BLaER1 (cell line): ENCODE measurements around the gene CIAO2A.
"Not testable (repeated sequence)": the region's sequence is repeated elsewhere in the genome, so short reads cannot be mapped to it uniquely, and the experiment has no call there.

Experiments used
- H3K27ac ChIP-seq: shearing (Covaris generic); formaldehyde crosslinking; 2 replicates; pipeline ENCODE4 v1.8.1; 2022
- H3K27me3 ChIP-seq: shearing (Covaris generic); formaldehyde crosslinking; 2 replicates; pipeline ENCODE4 v1.8.1; 2022
- H3K36me3 ChIP-seq: shearing (Covaris generic); formaldehyde crosslinking; 2 replicates; pipeline ENCODE4 v1.8.1; 2022
- H3K4me1 ChIP-seq: shearing (Covaris generic); formaldehyde crosslinking; 2 replicates; pipeline ENCODE4 v1.8.1; 2022
- H3K4me2 ChIP-seq: shearing (Covaris generic); formaldehyde crosslinking; 2 replicates; pipeline ENCODE4 v1.8.1; 2022
- H3K4me3 ChIP-seq: shearing (Covaris generic); formaldehyde crosslinking; 2 replicates; pipeline ENCODE4 v1.8.1; 2022
- H3K9ac ChIP-seq: shearing (Covaris generic); formaldehyde crosslinking; 2 replicates; pipeline ENCODE4 v1.8.1; 2022
- H3K9me3 ChIP-seq: shearing (Covaris generic); formaldehyde crosslinking; 2 replicates; pipeline ENCODE4 v1.8.1; 2022
- H4K20me1 ChIP-seq: shearing (Covaris generic); formaldehyde crosslinking; 2 replicates; pipeline ENCODE4 v1.8.1; 2022
- Cebpa-rat ChIP-seq: shearing (Covaris generic); IDR thresholded peaks from 2 replicates; pipeline ENCODE4 v1.8.1; 2022

The CIAO2A gene

DNA sequence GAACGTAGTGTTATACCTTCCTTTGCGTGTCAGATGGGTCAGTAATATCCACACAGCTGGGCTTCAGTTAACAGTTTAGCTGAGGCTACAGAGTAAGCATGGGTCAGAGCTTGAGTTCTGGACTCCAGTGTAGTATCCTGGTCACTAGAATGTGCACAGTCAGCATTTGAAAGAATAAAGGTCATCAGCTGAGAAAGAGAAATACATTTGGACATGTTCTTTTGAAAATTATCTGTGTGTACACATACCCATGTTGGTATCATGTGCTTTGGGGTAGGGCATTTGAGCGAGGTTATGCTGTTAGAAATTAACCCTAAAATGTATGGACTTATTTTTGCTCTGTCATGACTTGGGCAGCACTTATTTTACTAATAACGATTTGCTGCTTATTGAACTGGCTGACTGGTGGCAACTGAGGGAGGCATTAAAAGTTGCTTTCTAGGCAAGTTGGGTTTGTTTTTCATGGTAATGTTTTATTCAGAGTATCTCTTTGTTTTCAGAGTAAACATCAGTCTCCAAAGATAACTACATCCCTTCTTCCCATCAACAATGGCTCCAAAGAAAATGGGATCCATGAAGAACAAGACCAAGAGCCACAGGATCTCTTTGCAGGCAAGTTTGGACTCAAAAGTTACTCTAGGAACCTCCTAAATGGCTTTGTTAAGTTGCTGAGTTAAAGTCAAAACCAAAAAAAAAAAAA lies 18.6 kb upstream of the CIAO2A start:
- no peaks in the 10 kb centered on the region for H3K9me3 ChIP-seq
- H3K4me1 ChIP-seq: peaks cover 28% of the 10 kb centered on the region
- peaks cover 59% of the 10 kb centered on the region for H3K36me3 ChIP-seq
- peaks cover 100% of the 10 kb centered on the region for H4K20me1 ChIP-seq
- no peak overlapping the region for H3K27ac ChIP-seq
- no peaks in the 10 kb centered on the region for H3K27me3 ChIP-seq
- TF ChIP-seq Cebpa-rat: no peak
- no peak overlapping the region for H3K4me2 ChIP-seq
- no peak overlapping the region for H3K9ac ChIP-seq
- no peak overlapping the region for H3K4me3 ChIP-seq

GRCh38 chr15:64111679-64112050 lies 18.0 kb upstream of the CIAO2A start:
- H3K4me1 ChIP-seq: peaks cover 28% of the 10 kb centered on the region
- H4K20me1 ChIP-seq: peaks cover 100% of the 10 kb centered on the region
- H3K36me3 ChIP-seq: peaks cover 59% of the 10 kb centered on the region
- TF ChIP-seq Cebpa-rat: no peak
- H3K27me3 ChIP-seq: no peaks in the 10 kb centered on the region
- H3K4me3 ChIP-seq: no peak overlapping the region
- H3K9me3 ChIP-seq: no peaks in the 10 kb centered on the region
- no peak overlapping the region for H3K27ac ChIP-seq
- H3K9ac ChIP-seq: no peak overlapping the region
- no peak overlapping the region for H3K4me2 ChIP-seq

GRCh38 chr15:64110950-64111678 lies 17.5 kb upstream of the CIAO2A start:
- no peak overlapping the region for H3K27ac ChIP-seq
- H3K9me3 ChIP-seq: no peaks in the 10 kb centered on the region
- H3K36me3 ChIP-seq: peaks cover 59% of the 10 kb centered on the region
- peak overlapping the region; percentile 58 for H3K4me2 ChIP-seq
- H3K4me3 ChIP-seq: no peak overlapping the region
- H3K27me3 ChIP-seq: no peaks in the 10 kb centered on the region
- TF ChIP-seq Cebpa-rat: no peak
- H3K4me1 ChIP-seq: peaks cover 28% of the 10 kb centered on the region
- H4K20me1 ChIP-seq: peaks cover 100% of the 10 kb centered on the region
- no peak overlapping the region for H3K9ac ChIP-seq

DNA sequence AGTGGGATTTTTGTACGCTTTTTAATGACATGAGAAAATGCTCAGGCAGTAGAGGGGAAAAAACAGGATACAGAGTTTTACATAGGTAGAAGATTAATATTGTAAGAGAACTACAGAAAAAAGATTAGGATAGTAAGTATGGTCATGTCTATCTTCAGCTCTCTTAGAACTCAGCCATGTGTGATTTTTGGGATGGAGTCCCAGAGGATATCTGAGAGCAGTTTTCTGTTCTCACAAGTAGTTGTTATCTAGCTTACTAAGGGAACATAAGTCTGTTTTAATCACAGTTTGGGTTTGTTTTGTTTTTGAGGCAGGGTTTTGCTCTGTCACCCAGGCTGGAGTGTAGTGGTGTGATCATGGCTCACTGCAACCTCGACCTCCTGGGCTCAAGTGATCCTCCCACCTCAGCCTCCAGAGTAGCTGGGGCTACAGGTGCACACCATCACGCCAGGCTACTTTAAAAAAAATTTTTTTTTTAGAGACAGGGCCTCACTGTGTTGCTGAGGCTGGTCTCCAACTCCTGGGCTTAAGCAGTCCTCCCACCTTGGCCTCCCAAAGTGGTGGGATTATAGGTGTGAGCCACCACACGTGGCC lies 16.6 kb upstream of the CIAO2A start:
- not testable (repeated sequence) for H3K27me3 ChIP-seq, H3K9ac ChIP-seq, H3K4me3 ChIP-seq, H3K27ac ChIP-seq, H3K9me3 ChIP-seq
- Histone ChIP-seq H3K4me1 (peaks cover 28% of the 10 kb centered on the region), H4K20me1 (peaks cover 100% of the 10 kb centered on the region), H3K4me2 (peak overlapping the region; percentile 58), H3K36me3 (peaks cover 50% of the 10 kb centered on the region)

- no peak overlapping the region for H3K4me3 ChIP-seq
- peaks cover 29% of the 10 kb centered on the region for H3K36me3 ChIP-seq
- no peaks in the 10 kb centered on the region for H3K27me3 ChIP-seq
- peaks cover 4% of the 10 kb centered on the region for H3K9me3 ChIP-seq
- peaks cover 100% of the 10 kb centered on the region for H4K20me1 ChIP-seq
- H3K4me1 ChIP-seq: peaks cover 28% of the 10 kb centered on the region
- TF ChIP-seq Cebpa-rat: no peak
- H3K9ac ChIP-seq: no peak overlapping the region
- no peak overlapping the region for H3K27ac ChIP-seq
- no peak overlapping the region for H3K4me2 ChIP-seq
Measured at GRCh38 chr15:64107337-64107736, 13.7 kb upstream of the CIAO2A start.

DNA sequence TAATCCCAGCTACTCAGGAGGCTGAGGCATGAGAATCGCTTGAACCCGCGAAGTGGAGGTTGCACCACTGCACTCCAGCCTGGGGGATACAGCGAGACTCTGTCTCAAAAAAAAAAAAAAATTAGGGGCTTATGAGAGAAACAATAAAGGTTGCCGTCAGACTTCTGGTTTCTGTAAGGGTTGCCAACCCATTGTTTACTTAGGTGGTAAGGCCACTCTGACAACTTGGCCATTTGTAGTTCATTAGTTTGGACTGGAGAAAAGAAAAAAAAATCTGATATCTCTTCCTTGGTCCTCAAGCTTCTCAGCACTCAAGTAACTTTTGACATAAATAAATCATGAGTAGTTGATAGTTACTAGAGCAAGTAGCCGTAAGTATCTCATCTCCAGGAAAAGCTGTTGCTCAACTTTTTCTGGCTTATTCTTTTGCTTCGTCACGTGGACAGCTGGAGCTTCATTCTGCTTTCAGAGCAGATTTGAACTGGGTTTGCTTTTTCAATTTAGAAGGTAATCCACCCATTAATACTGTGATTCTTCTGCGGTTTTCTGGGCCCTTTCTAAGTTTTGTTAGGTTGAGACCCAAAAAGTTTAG lies 11.6 kb upstream of the CIAO2A start:
- Histone ChIP-seq H3K4me3 (no peak overlapping the region), H3K36me3 (peaks cover 33% of the 10 kb centered on the region), H3K4me2 (no peak overlapping the region), H3K27me3 (no peaks in the 10 kb centered on the region), H3K27ac (no peak overlapping the region), H3K4me1 (peaks cover 24% of the 10 kb centered on the region), H3K9me3 (peaks cover 6% of the 10 kb centered on the region), H3K9ac (no peak overlapping the region), H4K20me1 (peaks cover 100% of the 10 kb centered on the region)
- no peak for TF ChIP-seq Cebpa-rat

- Histone ChIP-seq H3K27me3 (no peaks in the 10 kb centered on the region), H3K9me3 (peaks cover 6% of the 10 kb centered on the region), H3K4me1 (peaks cover 35% of the 10 kb centered on the region), H3K4me2 (no peak overlapping the region), H3K27ac (no peak overlapping the region), H3K9ac (no peak overlapping the region), H4K20me1 (peaks cover 100% of the 10 kb centered on the region), H3K36me3 (peaks cover 37% of the 10 kb centered on the region), H3K4me3 (no peak overlapping the region)
- no peak for TF ChIP-seq Cebpa-rat
Measured at GRCh38 chr15:64102497-64102896, 8.9 kb upstream of the CIAO2A start.

GRCh38 chr15:64100958-64101357 lies 7.3 kb upstream of the CIAO2A start:
- peaks cover 6% of the 10 kb centered on the region for H3K9me3 ChIP-seq
- H3K4me1 ChIP-seq: peaks cover 44% of the 10 kb centered on the region
- peaks cover 23% of the 10 kb centered on the region for H3K36me3 ChIP-seq
- no peak overlapping the region for H3K9ac ChIP-seq
- H4K20me1 ChIP-seq: peaks cover 100% of the 10 kb centered on the region
- no peak overlapping the region for H3K4me3 ChIP-seq
- H3K27ac ChIP-seq: no peak overlapping the region
- no peak for TF ChIP-seq Cebpa-rat
- no peak overlapping the region for H3K4me2 ChIP-seq
- H3K27me3 ChIP-seq: no peaks in the 10 kb centered on the region

- no peak overlapping the region for H3K4me2 ChIP-seq
- H4K20me1 ChIP-seq: peaks cover 85% of the 10 kb centered on the region
Measured at GRCh38 chr15:64099379-64099778, 5.7 kb upstream of the CIAO2A start.

More at GRCh38 chr15:64099379-64099778, 5.7 kb upstream of the CIAO2A start:
- H3K9me3 ChIP-seq: peaks cover 6% of the 10 kb centered on the region
- no peak overlapping the region for H3K9ac ChIP-seq
- H3K36me3 ChIP-seq: peaks cover 23% of the 10 kb centered on the region
- no peak for TF ChIP-seq Cebpa-rat
- H3K4me3 ChIP-seq: no peak overlapping the region
- peaks cover 56% of the 10 kb centered on the region for H3K4me1 ChIP-seq
- H3K27me3 ChIP-seq: no peaks in the 10 kb centered on the region
- H3K27ac ChIP-seq: no peak overlapping the region
